Measurements from ENCODE around the gene CDH22. TPM values are rescaled to one million over a fixed set of nuclear protein-coding genes. Genes with fewer than 3 reads are reported as not detected.
A peak's percentile ranks its signal among the peaks of the same experiment; 100 is the strongest.

Gene CDH22
- total and polyA plus RNA-seq, 12 donors = 0.19 to 2.9 (median 0.97) TPM; not detected in 4

GRCh38 chr20:46215913-46216707, 92.2 kb downstream of the CDH22 start:
- peaks cover 0 to 10% of the 10 kb centered on the region in 2 donors for H3K4me1 ChIP-seq (replicated peaks in 1 of 2)
- no peaks in the 10 kb centered on the region for H3K36me3 ChIP-seq (replicated peaks in 1 of 2)
- H3K9me3 ChIP-seq (replicated peaks in 1 of 3) = no peaks in the 10 kb centered on the region
- TF ChIP-seq CTCF (IDR thresholded peaks at IDR 0.05) (no peak), POLR2A (IDR thresholded peaks at IDR 0.05) (peak in 1 of 2 donors; percentile 63)
- peak; percentile 52 to 93 (median 91) for DNase-seq
- 19 to 64% (median 33%) methylated on average over 6 to 17 of the region's 17 CpGs for WGBS, 4 donors
- peak overlapping the region in 4 of 5 donors; percentile 30 to 72 (median 43) for H3K27ac ChIP-seq
- intact Hi-C loops (cut with DNase I) = no loop called here
- no peaks in the 10 kb centered on the region for H3K27me3 ChIP-seq
- no peak overlapping the region for H3K4me3 ChIP-seq

- no peaks in the 10 kb centered on the region for H3K9me3 ChIP-seq (replicated peaks in 1 of 3)
- no peak overlapping the region for H3K4me3 ChIP-seq
- no peak for TF ChIP-seq CTCF (IDR thresholded peaks at IDR 0.05)
- no peak for TF ChIP-seq POLR2A (IDR thresholded peaks at IDR 0.05)
- H3K4me1 ChIP-seq (replicated peaks in 1 of 2) = peaks cover 0 to 10% of the 10 kb centered on the region in 2 donors
- intact Hi-C loops (cut with DNase I) = no loop called here
- H3K27ac ChIP-seq = peak overlapping the region in 2 of 5 donors; percentile 43 to 72
- no peaks in the 10 kb centered on the region for H3K27me3 ChIP-seq
- WGBS, 4 donors = 62 to 67% (median 64%) methylated on average over 4 of the region's 4 CpGs
- H3K36me3 ChIP-seq (replicated peaks in 1 of 2) = no peaks in the 10 kb centered on the region
- DNase-seq = no peak
These were observed 93.3 kb downstream of the CDH22 start for GRCh38 chr20:46214824-46215488.

GRCh38 chr20:46213946-46214823, 94.1 kb downstream of the CDH22 start:
- Histone ChIP-seq H3K4me3 (no peak overlapping the region), H3K27me3 (no peaks in the 10 kb centered on the region), H3K36me3 (replicated peaks in 1 of 2) (no peaks in the 10 kb centered on the region), H3K9me3 (replicated peaks in 1 of 3) (no peaks in the 10 kb centered on the region), H3K4me1 (replicated peaks in 1 of 2) (peaks cover 0 to 10% of the 10 kb centered on the region in 2 donors), H3K27ac (no peak overlapping the region)
- TF ChIP-seq POLR2A (IDR thresholded peaks at IDR 0.05) (no peak), CTCF (IDR thresholded peaks at IDR 0.05) (no peak)
- intact Hi-C loops (cut with DNase I) = no loop called here
- no peak for DNase-seq
- WGBS, 4 donors = 67 to 72% (median 69%) methylated on average over 8 of the region's 8 CpGs

- no peaks in the 10 kb centered on the region for H3K36me3 ChIP-seq (replicated peaks in 1 of 2)
- H3K27ac ChIP-seq = no peak overlapping the region
- peak in 2 of 7 donors; percentile 42 to 52 for DNase-seq
- intact Hi-C loops (cut with DNase I) = no loop called here
- no peak overlapping the region for H3K4me3 ChIP-seq
- no peaks in the 10 kb centered on the region for H3K27me3 ChIP-seq
- H3K4me1 ChIP-seq (replicated peaks in 1 of 2) = peaks cover under 1 to 10% of the 10 kb centered on the region in 2 donors
- 31 to 52% (median 40%) methylated on average over 3 to 11 of the region's 11 CpGs for WGBS, 4 donors
- TF ChIP-seq CTCF (IDR thresholded peaks at IDR 0.05) (no peak), POLR2A (IDR thresholded peaks at IDR 0.05) (no peak)
- no peaks in the 10 kb centered on the region for H3K9me3 ChIP-seq (replicated peaks in 1 of 3)
These were observed 95.4 kb downstream of the CDH22 start for GRCh38 chr20:46212876-46213275.

Measured in adrenal gland (tissue), 12 donors.